Liver (tissue), 3 donors: ENCODE results near the gene SOBP.

ENCODE experiments used
- EGR1 ChIP-seq, 2 donors: IDR thresholded peaks; 2 replicates each; pipeline ENCODE4 v1.6.1; 2016 to 2018; ENCODE audit warnings: antibody characterized with exemption in 2 of 2, low read depth in 2 of 2
- FOXA1 ChIP-seq: IDR thresholded peaks from 2 replicates; pipeline ENCODE4 v1.6.1; 2016; ENCODE audit warnings: antibody characterized with exemption
- GABPA ChIP-seq, 2 donors: IDR thresholded peaks in 1 of 2; conservative IDR thresholded peaks in 1 of 2; 2 replicates each; pipeline ENCODE4 v1.6.1; 2016; ENCODE audit warnings: antibody characterized with exemption in 2 of 2, mild to moderate bottlenecking in 1 of 2, moderate library complexity in 1 of 2
- HNF4A ChIP-seq, 2 donors: conservative IDR thresholded peaks; 2 replicates each; pipeline ENCODE4 v1.6.1; 2016; ENCODE audit warnings: antibody characterized with exemption in 2 of 2, mild to moderate bottlenecking in 2 of 2
- MAX ChIP-seq: IDR thresholded peaks from 2 replicates; pipeline ENCODE4 v1.6.1; 2016; ENCODE audit warnings: antibody characterized with exemption
- RAD21 ChIP-seq, 2 donors: IDR thresholded peaks; 2 replicates each; pipeline ENCODE4 v1.6.1; 2016; ENCODE audit warnings: antibody characterized with exemption in 2 of 2, mild to moderate bottlenecking in 2 of 2
- SP1 ChIP-seq: IDR thresholded peaks from 2 replicates; pipeline ENCODE4 v1.6.1; 2018; ENCODE audit warnings: antibody characterized with exemption, mild to moderate bottlenecking
- TAF1 ChIP-seq: conservative IDR thresholded peaks from 2 replicates; pipeline ENCODE4 v1.6.1; 2016; ENCODE audit warnings: antibody characterized with exemption, mild to moderate bottlenecking
- TF ChIP-seq, protein P1 (sequence below): fragments of 150-350 bp; IDR thresholded peaks from 2 replicates; pipeline ENCODE4 v1.5.1; 2017; ENCODE audit warnings: improper control_type of control experiment, low read depth, low read length; ENCODE audit not compliant: missing input control
- TF ChIP-seq, protein P2 (sequence below): IDR thresholded peaks from 2 replicates; pipeline ENCODE4 v1.6.1; 2016; ENCODE audit warnings: antibody characterized with exemption
- TF ChIP-seq, protein P3 (sequence below): IDR thresholded peaks from 2 replicates; pipeline ENCODE4 v1.6.1; 2016; ENCODE audit warnings: antibody characterized with exemption, mild to moderate bottlenecking
- donor health status: healthy.
- donor health status: healthy.

- TF ChIP-seq, protein P1, sequence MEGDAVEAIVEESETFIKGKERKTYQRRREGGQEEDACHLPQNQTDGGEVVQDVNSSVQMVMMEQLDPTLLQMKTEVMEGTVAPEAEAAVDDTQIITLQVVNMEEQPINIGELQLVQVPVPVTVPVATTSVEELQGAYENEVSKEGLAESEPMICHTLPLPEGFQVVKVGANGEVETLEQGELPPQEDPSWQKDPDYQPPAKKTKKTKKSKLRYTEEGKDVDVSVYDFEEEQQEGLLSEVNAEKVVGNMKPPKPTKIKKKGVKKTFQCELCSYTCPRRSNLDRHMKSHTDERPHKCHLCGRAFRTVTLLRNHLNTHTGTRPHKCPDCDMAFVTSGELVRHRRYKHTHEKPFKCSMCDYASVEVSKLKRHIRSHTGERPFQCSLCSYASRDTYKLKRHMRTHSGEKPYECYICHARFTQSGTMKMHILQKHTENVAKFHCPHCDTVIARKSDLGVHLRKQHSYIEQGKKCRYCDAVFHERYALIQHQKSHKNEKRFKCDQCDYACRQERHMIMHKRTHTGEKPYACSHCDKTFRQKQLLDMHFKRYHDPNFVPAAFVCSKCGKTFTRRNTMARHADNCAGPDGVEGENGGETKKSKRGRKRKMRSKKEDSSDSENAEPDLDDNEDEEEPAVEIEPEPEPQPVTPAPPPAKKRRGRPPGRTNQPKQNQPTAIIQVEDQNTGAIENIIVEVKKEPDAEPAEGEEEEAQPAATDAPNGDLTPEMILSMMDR: no peak
- TF ChIP-seq, protein P2, sequence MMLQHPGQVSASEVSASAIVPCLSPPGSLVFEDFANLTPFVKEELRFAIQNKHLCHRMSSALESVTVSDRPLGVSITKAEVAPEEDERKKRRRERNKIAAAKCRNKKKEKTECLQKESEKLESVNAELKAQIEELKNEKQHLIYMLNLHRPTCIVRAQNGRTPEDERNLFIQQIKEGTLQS: no peak
- TF ChIP-seq GABPA (IDR thresholded peaks at IDR 0.05 in 1 of 2, conservative IDR thresholded peaks at IDR 0.05 in 1 of 2) (no peak), TAF1 (no peak), MAX (no peak), HNF4A (conservative IDR thresholded peaks at IDR 0.05) (no peak), SP1 (no peak), EGR1 (IDR thresholded peaks at IDR 0.05; ENCODE audit: low read depth in 2 of 2) (no peak), RAD21 (IDR thresholded peaks at IDR 0.05) (no peak), FOXA1 (no peak)
- TF ChIP-seq, protein P3, sequence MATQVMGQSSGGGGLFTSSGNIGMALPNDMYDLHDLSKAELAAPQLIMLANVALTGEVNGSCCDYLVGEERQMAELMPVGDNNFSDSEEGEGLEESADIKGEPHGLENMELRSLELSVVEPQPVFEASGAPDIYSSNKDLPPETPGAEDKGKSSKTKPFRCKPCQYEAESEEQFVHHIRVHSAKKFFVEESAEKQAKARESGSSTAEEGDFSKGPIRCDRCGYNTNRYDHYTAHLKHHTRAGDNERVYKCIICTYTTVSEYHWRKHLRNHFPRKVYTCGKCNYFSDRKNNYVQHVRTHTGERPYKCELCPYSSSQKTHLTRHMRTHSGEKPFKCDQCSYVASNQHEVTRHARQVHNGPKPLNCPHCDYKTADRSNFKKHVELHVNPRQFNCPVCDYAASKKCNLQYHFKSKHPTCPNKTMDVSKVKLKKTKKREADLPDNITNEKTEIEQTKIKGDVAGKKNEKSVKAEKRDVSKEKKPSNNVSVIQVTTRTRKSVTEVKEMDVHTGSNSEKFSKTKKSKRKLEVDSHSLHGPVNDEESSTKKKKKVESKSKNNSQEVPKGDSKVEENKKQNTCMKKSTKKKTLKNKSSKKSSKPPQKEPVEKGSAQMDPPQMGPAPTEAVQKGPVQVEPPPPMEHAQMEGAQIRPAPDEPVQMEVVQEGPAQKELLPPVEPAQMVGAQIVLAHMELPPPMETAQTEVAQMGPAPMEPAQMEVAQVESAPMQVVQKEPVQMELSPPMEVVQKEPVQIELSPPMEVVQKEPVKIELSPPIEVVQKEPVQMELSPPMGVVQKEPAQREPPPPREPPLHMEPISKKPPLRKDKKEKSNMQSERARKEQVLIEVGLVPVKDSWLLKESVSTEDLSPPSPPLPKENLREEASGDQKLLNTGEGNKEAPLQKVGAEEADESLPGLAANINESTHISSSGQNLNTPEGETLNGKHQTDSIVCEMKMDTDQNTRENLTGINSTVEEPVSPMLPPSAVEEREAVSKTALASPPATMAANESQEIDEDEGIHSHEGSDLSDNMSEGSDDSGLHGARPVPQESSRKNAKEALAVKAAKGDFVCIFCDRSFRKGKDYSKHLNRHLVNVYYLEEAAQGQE: no peak
These were observed 100.0 kb downstream of the SOBP start for GRCh38 chr6:107589934-107590333.
